GM10266 (cell line): ENCODE results near the gene BCOR.

Source experiments
- DNase-seq: peaks from one replicate; pipeline ENCODE4 v3.0.0; 2012; ENCODE audit errors: extremely low spot score
- CTCF ChIP-seq: IDR thresholded peaks from 2 replicates; pipeline ENCODE4 v1.5.1; 2012; ENCODE audit warnings: mild to moderate bottlenecking, low read depth; ENCODE audit not compliant: control insufficient read depth, insufficient read depth; ENCODE audit errors: missing control alignments

The BCOR gene

GRCh38 chrX:40143987-40144386, 46.2 kb upstream of the BCOR start:
- no peak for DNase-seq
- TF ChIP-seq CTCF, result no peak

DNA sequence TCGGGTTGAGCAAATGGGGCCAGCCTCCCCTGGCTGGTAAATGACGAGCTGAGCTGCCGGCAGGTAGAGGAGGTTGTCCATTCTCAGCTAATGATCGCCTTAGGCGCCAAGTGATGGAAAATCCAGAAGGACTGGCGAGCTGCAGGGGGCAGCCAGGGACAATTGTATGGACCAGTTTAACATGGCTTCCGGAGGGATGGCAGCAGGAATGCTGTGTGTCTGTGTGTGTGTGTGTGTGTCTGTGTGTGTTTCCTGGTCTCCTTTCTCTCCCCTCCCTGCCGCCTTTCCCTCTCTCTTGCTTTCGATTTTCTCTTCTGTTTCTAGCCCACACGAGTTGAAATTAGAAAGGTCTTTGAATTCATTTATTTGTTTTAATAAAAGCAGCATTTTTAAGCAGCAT, 45.2 kb upstream of the BCOR start:
- TF ChIP-seq CTCF, result no peak
- DNase-seq, result no peak

GRCh38 chrX:40142417-40142816, 44.7 kb upstream of the BCOR start:
- DNase-seq, result no peak
- TF ChIP-seq CTCF, result no peak

GRCh38 chrX:40140706-40141499, 43.1 kb upstream of the BCOR start:
- TF ChIP-seq CTCF, result no peak
- DNase-seq, result no peak

GRCh38 chrX:40132751-40133150, 35.0 kb upstream of the BCOR start:
- no peak for DNase-seq
- no peak for TF ChIP-seq CTCF

DNA sequence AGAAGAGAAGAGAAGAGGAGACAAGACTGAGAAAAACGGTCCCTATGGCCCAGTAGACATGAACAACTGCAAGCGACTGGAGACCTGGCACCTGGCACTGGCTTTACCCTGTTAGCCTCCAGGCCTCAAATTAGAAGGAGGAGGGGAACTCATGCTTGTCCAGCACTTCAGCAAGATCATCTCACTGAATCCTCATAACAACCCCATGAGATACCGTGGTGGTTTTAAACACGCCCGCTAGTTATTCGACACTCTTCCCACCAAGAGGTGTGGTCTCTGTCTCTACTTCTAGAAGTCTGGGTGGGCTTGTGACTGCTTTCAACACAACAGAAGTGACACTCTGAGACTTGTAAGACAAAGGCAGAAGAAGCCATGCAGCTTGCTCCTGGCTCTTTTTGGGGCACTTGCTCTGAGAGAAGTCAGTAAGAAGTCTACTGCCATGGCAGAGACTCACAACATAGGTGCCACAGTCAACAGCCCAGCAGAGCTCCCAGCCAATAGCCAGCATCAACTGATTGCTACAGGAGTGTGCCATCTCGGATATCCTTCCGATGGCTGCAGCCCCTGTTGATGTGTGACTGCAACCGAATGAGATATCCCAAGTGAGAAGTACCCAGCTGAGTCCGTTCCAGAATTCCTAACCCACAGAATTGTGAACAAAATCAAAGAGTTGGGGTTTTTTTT, 34.0 kb upstream of the BCOR start:
- no peak for DNase-seq
- TF ChIP-seq CTCF, result no peak

GRCh38 chrX:40130207-40130606, 32.4 kb upstream of the BCOR start:
- DNase-seq, result no peak
- no peak for TF ChIP-seq CTCF
